Embryonic facial prominence (tissue), 1 donor: ENCODE measurements around the gene PKMYT1.

ENCODE experiments used
- DNase-seq: peaks from one replicate; pipeline ENCODE4 v3.0.0-alpha.2; 2016; ENCODE audit errors: extremely low spot score

The PKMYT1 gene

DNA sequence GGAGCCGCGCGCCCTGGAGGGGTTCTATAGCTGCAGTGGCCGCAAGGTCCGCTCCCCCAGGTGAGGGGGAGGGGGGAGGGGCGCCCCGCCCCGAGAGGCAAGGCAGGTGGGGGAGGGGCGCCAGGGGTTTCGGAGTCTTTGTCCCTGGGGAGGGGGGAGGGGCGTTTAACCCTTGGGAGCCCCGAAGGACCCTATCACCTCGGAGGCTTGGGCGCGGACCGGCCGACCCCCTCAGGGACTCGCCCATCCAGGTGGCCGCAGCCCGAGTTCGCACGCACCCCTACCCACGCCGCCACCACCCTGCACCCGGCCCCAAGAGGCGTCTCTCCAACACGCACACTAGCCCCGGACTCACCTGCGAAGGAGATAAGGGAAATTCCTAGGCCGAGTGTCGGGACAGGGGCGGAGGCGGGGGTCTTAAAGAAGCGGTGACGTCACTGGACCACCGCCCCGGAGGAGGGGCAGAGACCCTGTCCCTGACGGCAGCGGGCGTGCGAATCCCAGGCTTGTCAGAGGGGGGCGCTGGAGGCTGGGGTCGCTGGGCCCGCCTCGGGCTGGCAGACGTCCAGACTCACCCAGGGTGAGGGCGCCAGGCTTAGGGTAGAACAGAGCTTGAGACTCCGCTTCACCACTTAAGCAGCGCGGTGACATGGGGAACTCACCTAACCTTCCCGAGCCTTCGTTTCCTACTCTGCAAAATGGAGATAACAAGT lies 37.7 kb upstream of the PKMYT1 start, which contains the start of gene CLDN6:
CLDN6 (minus strand) TSS at position 390 of the 713 bp plus-strand sequence. CDS start 2,162 bp downstream, outside the sequence.
- DNase-seq: no peak

DNA sequence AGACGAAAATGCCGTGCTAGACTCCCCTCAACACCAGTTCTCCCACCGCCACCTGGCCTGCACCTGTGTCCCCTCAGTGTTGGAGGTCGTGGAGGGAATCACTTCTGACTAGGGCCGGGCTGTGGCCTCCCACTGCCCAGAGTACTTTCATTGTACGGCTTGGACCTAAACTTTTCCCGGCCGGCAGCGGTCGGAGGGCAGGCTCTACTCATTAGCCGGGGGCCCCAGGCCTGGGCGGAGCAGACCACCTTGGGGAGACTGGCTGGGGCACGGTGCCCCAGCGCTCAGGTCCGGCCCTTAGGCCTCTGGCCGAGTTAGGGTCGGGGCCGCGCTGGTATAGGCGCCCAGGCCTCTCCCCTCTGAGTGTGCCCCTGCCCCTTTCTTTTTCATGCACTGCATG lies 37.1 kb upstream of the PKMYT1 start:
- DNase-seq: no peak

DNA sequence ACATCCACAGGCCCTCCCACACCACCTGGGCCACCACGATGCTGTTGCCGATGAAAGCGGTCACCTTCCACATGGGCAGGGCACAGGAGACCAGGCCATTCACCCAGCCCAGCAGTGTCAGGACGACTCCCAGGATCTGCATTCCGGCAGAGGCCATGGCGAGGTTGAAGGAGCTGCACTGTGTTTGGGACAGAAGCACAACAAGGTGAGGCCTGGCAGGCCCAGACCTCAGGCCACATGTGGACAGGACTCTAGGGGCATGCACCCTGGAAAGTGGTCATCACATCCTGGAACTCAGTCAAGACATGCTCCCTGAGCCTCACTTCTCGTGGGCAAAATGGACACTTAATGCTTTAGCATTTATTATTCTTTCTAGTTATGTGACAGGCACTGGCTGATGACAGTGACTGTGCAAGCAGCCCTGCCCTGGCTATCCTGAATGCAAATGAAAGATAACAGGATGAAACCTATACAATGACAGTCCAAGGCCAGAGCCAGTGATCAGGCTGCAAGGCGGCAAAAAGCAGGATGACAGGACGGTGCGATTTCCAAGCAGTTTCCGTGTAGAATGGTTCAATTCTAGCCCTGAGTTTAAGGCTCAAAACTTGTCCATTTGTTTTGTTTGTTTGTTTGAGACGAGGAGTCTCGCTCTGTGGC lies 35.7 kb upstream of the PKMYT1 start:
- no peak for DNase-seq

DNA sequence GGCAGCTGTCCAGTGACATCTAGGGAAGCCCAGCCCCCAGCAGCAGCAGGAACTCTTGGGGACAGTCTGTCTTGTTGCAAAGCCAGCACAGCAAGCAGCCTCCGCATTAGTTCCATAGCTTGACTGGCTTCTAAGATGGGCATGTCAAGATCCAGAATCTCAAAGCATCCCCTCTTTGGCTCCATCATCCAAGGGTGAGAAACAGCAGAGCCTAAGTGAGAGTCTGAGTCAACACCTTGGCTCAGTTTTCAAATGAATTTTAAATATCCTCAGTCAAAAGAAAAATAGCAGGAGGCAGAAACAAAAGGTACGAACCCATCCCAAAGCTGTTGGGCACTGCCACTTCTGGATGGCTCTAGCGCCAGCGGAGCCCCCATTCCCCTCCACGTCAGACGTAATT lies 34.7 kb upstream of the PKMYT1 start:
- DNase-seq: no peak

DNA sequence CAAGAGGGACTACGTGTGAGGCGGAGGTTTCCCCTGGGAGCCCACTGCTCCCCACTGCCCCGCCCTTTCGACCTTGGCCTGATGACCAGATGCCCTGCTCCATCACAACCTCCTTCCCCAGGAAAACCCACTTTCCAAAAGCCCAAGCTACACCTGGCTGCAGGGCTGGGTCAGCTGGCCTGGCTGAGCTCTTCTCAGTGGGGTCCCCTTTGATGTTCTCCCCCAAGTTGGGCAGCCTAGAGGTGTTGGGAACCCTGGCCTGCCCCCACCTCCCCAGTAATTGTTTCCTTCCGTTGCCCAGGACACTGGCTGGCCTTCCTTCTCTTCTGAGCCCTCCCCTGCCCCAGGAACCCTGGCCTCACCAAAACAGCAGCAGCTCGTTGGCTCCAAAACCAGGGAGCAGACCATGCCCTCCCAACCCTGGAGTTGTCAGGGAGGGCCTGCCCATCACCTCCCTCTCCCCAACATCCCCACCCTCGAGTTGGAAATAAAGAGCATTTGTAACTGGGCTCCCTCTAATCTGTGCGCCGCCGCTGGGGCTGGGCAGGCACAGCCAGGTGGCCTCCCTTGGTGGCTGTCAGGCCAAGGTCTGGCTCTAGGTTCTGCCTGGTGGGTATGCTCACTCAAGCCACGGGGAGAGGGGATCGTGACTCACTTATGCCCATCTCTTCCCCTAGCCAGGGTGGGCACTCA lies 33.9 kb upstream of the PKMYT1 start:
- no peak for DNase-seq

DNA sequence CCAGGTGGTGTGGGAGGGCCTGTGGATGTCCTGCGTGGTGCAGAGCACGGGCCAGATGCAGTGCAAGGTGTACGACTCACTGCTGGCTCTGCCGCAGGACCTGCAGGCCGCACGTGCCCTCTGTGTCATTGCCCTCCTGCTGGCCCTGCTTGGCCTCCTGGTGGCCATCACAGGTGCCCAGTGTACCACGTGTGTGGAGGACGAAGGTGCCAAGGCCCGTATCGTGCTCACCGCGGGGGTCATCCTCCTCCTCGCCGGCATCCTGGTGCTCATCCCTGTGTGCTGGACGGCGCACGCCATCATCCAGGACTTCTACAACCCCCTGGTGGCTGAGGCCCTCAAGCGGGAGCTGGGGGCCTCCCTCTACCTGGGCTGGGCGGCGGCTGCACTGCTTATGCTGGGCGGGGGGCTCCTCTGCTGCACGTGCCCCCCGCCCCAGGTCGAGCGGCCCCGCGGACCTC lies 33.3 kb upstream of the PKMYT1 start:
- DNase-seq: no peak

DNA sequence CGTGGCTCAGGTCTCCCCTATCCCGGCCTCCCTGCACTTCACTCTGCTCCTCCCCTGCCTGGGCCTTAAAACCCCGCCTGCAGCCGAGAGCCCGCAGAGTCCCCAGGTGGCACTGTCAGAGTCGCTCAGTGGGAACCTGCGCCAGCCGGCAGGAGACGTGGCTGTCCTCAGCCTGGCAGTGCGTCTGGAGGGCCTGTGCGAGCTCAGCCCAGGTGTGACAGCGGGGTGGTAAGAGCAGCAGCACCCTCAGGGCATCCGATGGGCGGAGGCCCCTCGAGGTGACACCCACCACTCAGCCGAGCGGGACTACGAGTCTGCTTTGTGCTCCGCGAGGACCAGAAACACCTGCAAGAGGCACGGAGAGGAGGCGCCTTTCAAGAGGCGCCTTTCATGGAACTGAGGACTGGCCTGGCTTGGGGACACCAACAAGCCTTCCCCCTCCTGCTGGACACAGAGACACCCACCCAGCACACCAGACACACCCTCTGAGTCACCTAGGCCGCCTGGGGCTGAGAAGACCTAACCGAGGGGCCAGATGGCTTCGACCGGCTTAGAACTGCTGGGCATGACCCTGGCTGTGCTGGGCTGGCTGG lies 32.7 kb upstream of the PKMYT1 start, which contains the start of gene CLDN9:
CLDN9 (plus strand) TSS at position 96 of the 593 bp plus-strand sequence; CDS start at position 536, 440 bp downstream.
- no peak for DNase-seq

DNA sequence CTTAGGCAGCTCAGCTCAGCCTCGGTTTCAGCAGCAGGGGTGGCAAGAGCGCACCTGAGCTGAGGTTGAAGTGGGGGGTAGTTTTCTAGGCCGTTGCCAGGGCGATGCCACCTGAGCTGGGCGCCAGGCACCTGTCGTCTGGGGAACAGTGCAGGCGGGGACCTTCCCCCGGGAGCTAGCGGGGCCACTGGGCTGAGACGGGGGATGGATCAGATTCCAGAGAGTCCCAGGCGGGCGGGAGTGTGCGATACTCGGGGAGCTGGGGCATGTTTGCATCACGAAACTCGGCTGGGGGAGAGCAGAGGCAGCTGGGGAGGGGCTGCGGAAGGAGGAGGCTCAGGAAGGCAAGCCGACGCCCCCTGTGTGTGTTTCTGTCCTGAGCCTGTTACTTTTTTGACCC lies 32.0 kb upstream of the PKMYT1 start:
- DNase-seq: no peak

DNA sequence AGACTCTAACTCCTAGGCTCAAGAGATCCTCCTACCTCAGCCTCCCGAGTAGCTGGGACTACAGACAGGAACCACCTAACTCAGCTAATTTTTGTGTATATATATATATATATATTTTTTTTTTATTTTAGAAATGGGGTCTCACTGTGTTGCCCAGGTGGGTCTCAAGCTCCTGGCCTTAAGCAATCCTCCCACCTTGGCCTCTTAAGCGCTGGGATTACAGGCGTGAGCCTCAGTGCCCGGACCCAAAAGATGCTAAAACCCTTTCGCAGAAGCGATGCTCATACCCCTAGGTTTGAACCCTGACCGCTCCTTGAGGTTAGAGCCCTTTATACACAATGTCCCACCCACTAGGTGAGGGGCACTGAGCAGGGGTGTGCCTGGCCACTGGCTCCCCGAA lies 30.3 kb upstream of the PKMYT1 start:
- DNase-seq: no peak

DNA sequence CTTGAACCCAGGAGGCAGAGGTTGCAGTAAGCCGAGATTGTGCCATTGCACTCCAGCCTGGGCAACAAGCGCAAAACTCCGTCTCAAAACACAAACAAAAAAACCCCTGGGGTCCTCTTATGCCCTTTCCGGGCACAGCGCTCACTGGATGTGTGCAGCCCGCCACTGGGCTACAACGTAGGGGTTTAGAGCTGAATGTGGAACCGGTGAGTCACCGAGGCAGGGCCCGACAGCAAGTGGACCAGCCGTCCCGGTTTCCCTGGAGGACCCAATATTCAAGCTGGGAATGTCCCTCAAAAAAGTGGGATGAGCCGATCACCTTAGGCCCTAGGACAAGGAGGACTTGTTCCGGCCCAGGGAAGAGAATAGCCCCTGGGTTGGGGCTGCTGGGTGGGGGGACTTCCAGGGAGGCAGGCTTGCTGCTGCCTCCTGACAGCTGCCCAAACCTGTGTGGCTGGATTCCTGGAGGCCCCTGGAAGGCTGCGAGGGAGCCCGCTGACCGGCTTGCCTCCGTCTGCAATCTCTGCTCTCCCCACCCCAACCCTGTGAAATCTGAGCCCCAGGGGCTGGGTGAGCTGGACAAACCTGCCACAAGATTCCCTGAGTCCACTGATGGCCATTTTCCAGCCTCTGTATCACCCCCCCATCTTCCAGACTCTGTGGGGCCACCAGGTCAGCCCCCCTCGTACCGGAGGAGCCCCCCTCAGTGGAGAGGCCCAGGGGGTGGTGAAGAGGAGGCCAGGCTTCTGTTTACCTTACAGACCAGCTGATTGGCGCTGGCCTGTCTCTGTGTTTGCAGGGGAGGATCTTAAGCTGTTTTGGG lies 29.5 kb upstream of the PKMYT1 start:
- DNase-seq: no peak

DNA sequence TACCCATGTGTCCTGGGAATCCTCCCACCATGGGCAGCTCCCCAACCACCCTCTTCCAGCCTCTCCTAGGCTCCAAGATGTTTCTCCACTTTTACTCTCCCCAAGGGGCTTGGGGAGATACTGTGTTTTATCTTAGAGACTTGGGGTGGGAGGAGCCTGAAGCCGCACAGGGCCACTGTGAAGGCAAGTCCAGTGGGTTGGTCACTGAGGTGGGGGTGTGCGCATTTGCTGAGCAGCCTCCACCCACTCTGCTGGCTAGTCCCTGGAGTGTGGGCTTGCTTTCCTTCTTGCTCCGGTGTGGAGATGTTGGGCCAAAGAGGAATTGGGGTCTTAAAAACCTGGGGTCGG lies 28.4 kb upstream of the PKMYT1 start:
- no peak for DNase-seq

DNA sequence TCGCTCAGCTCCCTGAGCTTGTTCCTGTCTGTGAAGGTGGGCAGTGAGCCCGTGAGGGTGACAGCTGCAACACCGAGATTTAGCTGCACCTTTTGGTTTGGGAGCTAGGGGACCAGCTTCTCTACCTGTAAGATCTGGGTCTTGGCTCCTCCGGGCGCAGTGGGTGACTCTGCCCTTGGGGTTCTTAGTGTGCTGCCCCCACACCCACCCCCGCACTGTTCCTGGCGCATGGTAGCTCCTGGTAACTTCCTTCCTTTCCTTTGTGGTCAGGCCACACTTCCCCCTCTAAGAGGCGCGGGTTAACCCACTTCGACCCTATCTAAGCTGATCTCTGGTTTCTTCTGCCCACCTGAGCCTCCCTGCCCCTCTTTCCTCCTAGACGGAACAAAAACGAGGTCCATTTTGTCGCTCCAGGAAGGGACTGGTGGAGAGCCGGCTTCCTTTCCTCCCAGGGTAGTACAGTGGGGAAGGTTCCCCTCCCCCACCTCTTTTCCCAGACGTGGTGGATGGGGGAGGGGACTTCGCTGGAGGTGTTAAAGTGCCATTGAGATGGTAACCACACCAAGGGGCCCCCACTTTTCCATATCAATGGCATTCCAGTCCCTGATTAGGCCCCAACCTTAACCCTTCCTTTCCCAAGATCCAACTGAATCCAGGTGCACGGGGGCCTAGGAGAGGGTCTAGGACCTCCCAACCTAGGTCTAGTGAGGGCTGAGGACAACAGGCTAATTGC lies 27.9 kb upstream of the PKMYT1 start:
- no peak for DNase-seq

DNA sequence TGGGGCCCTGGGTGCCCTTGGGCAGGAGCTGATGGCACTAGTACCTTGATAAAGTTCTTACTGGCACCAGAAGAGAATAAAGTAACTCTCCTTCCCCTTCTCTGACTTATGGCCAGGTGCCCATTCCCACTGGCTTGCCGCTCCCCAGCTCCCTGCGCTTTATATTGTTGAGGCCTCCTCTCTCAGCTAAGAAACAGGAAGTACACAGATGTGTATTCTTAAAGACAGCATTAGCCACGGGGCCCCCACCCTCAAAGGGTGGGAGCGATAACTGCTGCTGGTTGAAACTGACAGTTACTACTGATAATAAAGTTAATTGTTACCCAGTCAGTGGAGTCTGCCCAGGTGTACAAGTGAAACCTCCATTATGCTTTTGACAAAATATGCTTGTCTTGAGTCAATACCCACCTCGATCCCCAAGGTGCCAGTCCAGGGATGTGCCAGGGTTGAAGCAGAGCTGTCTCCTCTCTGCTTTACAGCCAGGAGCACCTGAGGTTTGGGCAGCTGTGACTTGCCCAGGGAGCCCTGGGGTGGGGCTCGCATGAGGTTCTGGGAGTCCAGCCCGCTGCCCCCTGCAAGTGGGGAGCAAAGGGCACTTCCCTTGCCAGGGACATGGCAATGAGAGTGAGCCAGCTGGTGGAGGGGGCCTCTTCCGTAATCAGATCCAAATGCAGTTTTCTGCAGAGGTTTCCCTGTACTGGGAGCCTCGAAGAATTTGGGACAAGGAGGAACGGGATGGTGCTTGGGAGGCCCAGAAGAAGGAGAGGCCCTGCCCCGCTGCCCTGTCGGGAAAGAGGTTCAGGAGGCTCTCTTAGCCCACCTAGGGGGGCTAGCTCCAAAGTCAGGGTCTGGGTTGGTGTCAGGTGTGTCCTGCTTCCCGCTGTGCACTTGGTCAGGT lies 27.1 kb upstream of the PKMYT1 start:
- DNase-seq: no peak

DNA sequence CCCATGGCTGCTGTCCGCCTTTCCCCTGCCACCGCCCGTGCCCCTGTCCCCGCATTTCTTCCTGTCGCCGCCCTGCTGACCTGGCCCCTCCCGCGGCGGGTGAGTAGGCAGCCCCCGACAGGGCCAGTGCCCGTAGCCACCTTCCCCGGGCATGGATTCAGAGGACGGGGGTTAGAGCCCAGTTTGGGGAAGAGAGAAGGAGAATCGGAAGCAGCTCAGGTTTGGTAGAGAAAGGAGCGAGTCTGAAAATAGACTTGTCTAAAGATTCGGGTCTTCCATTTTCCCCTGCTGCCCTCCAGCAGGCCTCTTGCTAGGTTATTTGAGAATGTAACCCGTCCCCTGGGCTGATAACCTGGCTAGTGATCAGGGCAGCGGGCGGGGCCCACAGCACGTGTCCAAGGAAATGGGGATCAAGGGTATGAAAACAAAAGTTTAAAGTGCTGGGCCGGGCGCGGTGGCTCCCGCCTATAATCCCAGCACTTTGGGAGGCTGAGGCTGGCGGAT lies 24.6 kb upstream of the PKMYT1 start:
- DNase-seq: no peak

DNA sequence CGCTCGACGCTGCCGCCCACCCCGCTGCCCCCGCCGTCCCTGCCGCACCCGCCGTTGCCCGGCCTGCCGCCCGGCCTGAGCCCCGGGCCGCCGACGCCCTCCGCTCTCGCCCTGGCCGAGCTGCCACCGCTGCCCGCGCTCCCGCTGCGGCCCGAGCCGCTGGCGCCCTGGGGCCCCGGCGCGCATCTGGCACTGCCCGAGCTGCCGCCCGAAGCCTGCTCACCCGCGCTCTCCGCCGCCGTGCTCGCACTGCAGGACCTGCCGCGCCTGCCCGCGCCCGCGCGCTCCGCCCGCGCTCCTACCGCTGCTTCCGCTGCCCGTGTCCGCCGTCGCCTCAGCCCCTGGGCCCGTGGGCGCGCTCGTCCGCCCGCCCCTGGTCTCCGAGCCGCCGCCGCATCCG lies 24.1 kb upstream of the PKMYT1 start:
- DNase-seq: no peak

DNA sequence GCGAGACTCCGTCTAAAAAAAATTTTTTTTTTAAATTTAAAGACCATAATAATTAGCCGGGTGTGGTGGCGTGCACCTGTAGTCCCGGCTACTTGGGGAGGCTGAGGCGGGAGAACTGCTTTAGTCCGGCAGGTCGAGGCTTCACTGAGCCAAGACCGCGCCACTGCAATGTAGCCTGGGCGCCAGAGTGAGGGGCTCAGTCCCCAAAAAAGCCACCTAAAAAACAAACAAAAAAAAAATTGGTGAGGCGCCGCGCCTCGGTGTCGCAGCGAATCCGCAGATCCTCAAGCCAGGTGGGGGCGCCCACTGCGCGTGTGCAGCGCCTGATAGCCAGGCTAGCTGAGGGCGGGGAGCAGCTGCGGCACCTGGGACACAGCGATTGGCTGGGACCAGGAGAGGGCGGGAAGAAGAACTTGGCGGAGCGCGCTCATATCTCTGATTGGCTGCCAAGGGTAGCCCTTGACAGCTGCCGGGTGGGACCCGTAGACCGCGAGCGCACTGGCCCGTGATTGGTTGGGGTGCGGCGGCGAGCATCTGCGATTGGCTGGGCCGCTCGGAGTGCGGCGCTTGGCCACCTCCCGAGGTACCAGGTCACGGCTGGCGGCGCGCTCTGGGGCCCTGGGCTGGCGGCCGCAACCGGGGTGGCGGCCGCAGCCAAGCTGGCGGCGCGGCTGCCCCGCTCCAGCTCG lies 23.5 kb upstream of the PKMYT1 start:
- peak; percentile 90 for DNase-seq

DNA sequence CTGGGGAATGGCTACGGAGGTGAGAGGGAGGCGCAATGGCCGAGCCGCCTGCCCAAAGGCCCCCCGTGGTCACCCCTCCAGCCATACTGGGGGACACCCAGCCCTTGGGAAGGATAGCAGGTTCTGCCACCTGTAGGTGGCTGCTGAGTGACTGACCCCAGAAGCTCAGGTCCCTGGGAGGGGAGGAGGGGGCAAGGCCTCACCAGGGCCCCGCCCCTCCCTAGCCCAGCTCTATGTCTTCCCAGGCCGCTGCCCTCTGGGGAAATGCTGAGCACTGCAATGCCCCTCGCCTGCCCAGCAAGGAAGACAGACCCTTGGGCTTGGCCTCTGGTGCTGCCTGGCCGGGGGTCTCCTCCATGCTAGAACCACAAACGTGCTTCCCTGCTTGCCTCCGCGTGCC lies 21.1 kb upstream of the PKMYT1 start:
- no peak for DNase-seq

DNA sequence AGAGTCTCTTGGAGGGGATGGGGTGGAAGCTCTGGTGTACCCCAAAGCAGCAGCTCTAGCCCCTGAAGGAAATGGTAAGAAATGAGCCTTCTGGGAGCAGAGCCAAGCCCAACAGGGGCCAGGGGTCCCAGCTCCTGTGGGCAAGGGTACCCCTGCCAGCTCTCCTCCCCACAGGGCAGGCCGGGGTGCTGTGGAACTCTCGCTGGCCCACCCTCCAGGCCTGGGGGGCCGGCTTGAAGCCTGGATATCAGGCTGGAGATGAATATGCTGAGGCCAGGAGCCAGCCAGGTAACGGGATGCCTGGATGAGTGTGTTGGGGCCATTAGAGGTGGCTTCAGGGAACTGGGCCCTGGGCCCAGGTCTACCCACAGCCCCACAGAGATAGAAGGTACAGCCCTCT lies 20.3 kb upstream of the PKMYT1 start:
- no peak for DNase-seq

DNA sequence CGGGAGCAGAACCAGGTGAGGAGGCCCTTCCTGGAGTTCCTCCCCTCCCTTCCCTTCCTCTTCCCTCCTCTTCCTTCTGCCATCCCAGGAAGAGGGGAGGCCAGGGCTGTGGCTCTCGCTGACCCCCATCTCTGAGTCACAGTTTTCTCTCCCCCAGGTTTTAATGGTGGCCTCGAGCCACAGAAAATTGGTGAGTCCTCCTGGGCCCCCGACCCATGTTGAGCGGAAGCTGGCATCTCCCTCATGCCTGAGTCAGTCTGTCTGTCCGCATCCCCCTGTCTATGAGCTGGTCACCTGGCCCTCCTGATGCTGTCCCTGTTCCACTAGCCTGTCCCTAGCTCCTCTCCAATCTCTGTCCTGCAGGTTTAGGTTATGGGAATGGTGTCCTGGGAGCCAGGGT lies 19.7 kb upstream of the PKMYT1 start:
- no peak for DNase-seq
